GM19025 (cell line): ENCODE measurements around the gene ADGRE3.
"Not testable (repeated sequence)": the region's sequence is repeated elsewhere in the genome, so short reads cannot be mapped to it uniquely, and the experiment has no call there.

ENCODE experiments used
- ATAC-seq: cut with Tn5 transposase; IDR thresholded peaks from one replicate; pipeline ENCODE4 v1.9.1; 2021; ENCODE audit warnings: mild to moderate bottlenecking, low read depth, moderate library complexity; ENCODE audit not compliant: unreplicated experiment

Gene ADGRE3

GRCh38 chr19:14672188-14672872 is 2.3 kb downstream of the ADGRE3 start:
- ATAC-seq = no peak

GRCh38 chr19:14670408-14670807 is 4.2 kb downstream of the ADGRE3 start:
- no peak for ATAC-seq

- no peak for ATAC-seq
Observed at GRCh38 chr19:14669940-14670339, 4.7 kb downstream of the ADGRE3 start.

- no peak for ATAC-seq
Observed at GRCh38 chr19:14661372-14661924, 13.2 kb downstream of the ADGRE3 start.

GRCh38 chr19:14659874-14660489 is 14.7 kb downstream of the ADGRE3 start:
- no peak for ATAC-seq

- ATAC-seq = no peak
Observed at GRCh38 chr19:14655726-14656125, 18.9 kb downstream of the ADGRE3 start.

- ATAC-seq = no peak
Observed at GRCh38 chr19:14654786-14655560, 19.7 kb downstream of the ADGRE3 start.

GRCh38 chr19:14650161-14650560 is 24.5 kb downstream of the ADGRE3 start:
- no peak for ATAC-seq

GRCh38 chr19:14649020-14649419 is 25.6 kb downstream of the ADGRE3 start:
- ATAC-seq = no peak

GRCh38 chr19:14648506-14648905 is 26.1 kb downstream of the ADGRE3 start:
- ATAC-seq = no peak

GRCh38 chr19:14639536-14640277 is 34.9 kb downstream of the ADGRE3 start:
- ATAC-seq = no peak

- no peak for ATAC-seq
Observed at GRCh38 chr19:14632286-14632685, 42.4 kb downstream of the ADGRE3 start.

- ATAC-seq = no peak
Observed at GRCh38 chr19:14629557-14629956, 45.1 kb downstream of the ADGRE3 start.

- not testable (repeated sequence) for ATAC-seq
Observed at GRCh38 chr19:14624491-14624890, 50.2 kb downstream of the ADGRE3 start.

- no peak for ATAC-seq
Observed at GRCh38 chr19:14619404-14619803, 55.2 kb downstream of the ADGRE3 start.

- no peak for ATAC-seq
Observed at GRCh38 chr19:14616407-14616806, 58.2 kb downstream of the ADGRE3 start.

GRCh38 chr19:14615623-14616022 is 59.0 kb downstream of the ADGRE3 start:
- no peak for ATAC-seq

- no peak for ATAC-seq
Observed at GRCh38 chr19:14614099-14614412, 60.6 kb downstream of the ADGRE3 start.

- not testable (repeated sequence) for ATAC-seq
Observed at GRCh38 chr19:14613399-14614098, 61.1 kb downstream of the ADGRE3 start.

GRCh38 chr19:14612657-14613056 is 62.0 kb downstream of the ADGRE3 start:
- no peak for ATAC-seq
